SKM-1 (cell line): ENCODE measurements around the gene LRPAP1.

Source experiments
- DNase-seq: peaks from one replicate; lab custom pipeline; 2025; ENCODE audit not compliant: unreplicated experiment; lab: John Stamatoyannopoulos, UW

Gene LRPAP1

GRCh38 chr4:3501825-3502425 lies 30.3 kb downstream of the LRPAP1 start:
- no peak for DNase-seq

- DNase-seq, result no peak
These were observed 30.9 kb downstream of the LRPAP1 start for GRCh38 chr4:3501126-3501824.

GRCh38 chr4:3500634-3501101 lies 31.6 kb downstream of the LRPAP1 start:
- no peak for DNase-seq

GRCh38 chr4:3500111-3500510 lies 32.1 kb downstream of the LRPAP1 start:
- no peak for DNase-seq

GRCh38 chr4:3499710-3500109 lies 32.5 kb downstream of the LRPAP1 start:
- DNase-seq, result no peak

GRCh38 chr4:3498901-3499510 lies 33.2 kb downstream of the LRPAP1 start:
- no peak for DNase-seq

GRCh38 chr4:3498407-3498806 lies 33.8 kb downstream of the LRPAP1 start:
- DNase-seq, result no peak

GRCh38 chr4:3497523-3498389 lies 34.5 kb downstream of the LRPAP1 start:
- no peak for DNase-seq

- no peak for DNase-seq
These were observed 35.1 kb downstream of the LRPAP1 start for GRCh38 chr4:3497095-3497494.

- DNase-seq, result no peak
These were observed 36.2 kb downstream of the LRPAP1 start for GRCh38 chr4:3496021-3496420.

- DNase-seq, result no peak
These were observed 36.8 kb downstream of the LRPAP1 start for GRCh38 chr4:3495204-3495975.

GRCh38 chr4:3494462-3494871 lies 37.8 kb downstream of the LRPAP1 start:
- DNase-seq, result no peak

GRCh38 chr4:3493720-3494461 lies 38.3 kb downstream of the LRPAP1 start:
- no peak for DNase-seq

- no peak for DNase-seq
These were observed 39.2 kb downstream of the LRPAP1 start for GRCh38 chr4:3492741-3493719.

GRCh38 chr4:3491681-3492405 lies 40.4 kb downstream of the LRPAP1 start:
- no peak for DNase-seq

GRCh38 chr4:3489451-3489962 lies 42.7 kb downstream of the LRPAP1 start:
- no peak for DNase-seq

- DNase-seq, result no peak
These were observed 43.4 kb downstream of the LRPAP1 start for GRCh38 chr4:3488820-3489219.

- DNase-seq, result no peak
These were observed 44.4 kb downstream of the LRPAP1 start for GRCh38 chr4:3487861-3488260.
